Measurements from ENCODE around the gene RAB28.

DNA sequence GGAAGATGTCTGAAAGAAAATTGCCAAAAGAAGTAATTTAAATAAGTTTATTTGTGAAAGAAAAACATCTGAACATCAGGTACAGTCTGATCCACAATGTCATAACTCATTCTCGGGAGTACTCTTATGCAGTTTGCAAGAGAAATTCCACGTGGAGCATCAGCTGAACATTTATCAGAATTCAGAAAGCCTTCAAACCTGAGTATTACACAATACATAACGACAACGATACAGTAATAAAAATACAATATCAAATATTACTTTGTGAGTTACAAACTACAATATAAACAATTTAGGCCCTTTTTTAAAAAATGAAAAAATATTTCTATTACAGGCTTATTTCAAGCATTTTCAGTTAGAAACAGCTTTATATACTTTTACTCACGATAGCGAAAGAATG, 116.4 kb downstream of the RAB28 start:
- TF ChIP-seq, protein P1, sequence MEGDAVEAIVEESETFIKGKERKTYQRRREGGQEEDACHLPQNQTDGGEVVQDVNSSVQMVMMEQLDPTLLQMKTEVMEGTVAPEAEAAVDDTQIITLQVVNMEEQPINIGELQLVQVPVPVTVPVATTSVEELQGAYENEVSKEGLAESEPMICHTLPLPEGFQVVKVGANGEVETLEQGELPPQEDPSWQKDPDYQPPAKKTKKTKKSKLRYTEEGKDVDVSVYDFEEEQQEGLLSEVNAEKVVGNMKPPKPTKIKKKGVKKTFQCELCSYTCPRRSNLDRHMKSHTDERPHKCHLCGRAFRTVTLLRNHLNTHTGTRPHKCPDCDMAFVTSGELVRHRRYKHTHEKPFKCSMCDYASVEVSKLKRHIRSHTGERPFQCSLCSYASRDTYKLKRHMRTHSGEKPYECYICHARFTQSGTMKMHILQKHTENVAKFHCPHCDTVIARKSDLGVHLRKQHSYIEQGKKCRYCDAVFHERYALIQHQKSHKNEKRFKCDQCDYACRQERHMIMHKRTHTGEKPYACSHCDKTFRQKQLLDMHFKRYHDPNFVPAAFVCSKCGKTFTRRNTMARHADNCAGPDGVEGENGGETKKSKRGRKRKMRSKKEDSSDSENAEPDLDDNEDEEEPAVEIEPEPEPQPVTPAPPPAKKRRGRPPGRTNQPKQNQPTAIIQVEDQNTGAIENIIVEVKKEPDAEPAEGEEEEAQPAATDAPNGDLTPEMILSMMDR (IDR thresholded peaks at IDR 0.05) = no peak
- no peak for TF ChIP-seq POLR2A (IDR thresholded peaks at IDR 0.05)
